ENCODE measurements around the gene FBXL16.

Gene FBXL16

GRCh38 chr16:648781-649589, 56.6 kb downstream of the FBXL16 start, which contains the start of gene WDR90:
TSS of gene WDR90 (plus strand) at chr16:649365. CDS start at chr16:649417, 52 bp downstream.
- peak within 1 kb of the TSS; percentile 85 for H2AFZ ChIP-seq (ENCODE audit: low read depth, low read length)
- peaks cover 29% of the 10 kb centered on the region for H3K4me1 ChIP-seq (ENCODE audit: insufficient read depth, low read length)
- DNase-seq (peak; percentile 93), ATAC-seq (ENCODE audit: insufficient read depth, low read depth) (peak; percentile 88)
- H3K36me3 ChIP-seq (ENCODE audit: insufficient read depth, low read length) = peaks cover 36% of the 10 kb centered on the region
- H3K4me3 ChIP-seq (ENCODE audit: low read depth in 1 of 2, low read length in 2 of 2) = peak within 1 kb of the TSS; percentile 45 to 84
- H4K20me1 ChIP-seq (ENCODE audit: insufficient read depth, low read length) = 0 out of 2 replicates have a peak, but pooled peaks cover 3% of the 10 kb centered on the region
- TF ChIP-seq EZH2 (IDR thresholded peaks at IDR 0.05; ENCODE audit: borderline replicate concordance, low read depth, low read length, severe bottlenecking) = no peak
- TF ChIP-seq, protein P1, sequence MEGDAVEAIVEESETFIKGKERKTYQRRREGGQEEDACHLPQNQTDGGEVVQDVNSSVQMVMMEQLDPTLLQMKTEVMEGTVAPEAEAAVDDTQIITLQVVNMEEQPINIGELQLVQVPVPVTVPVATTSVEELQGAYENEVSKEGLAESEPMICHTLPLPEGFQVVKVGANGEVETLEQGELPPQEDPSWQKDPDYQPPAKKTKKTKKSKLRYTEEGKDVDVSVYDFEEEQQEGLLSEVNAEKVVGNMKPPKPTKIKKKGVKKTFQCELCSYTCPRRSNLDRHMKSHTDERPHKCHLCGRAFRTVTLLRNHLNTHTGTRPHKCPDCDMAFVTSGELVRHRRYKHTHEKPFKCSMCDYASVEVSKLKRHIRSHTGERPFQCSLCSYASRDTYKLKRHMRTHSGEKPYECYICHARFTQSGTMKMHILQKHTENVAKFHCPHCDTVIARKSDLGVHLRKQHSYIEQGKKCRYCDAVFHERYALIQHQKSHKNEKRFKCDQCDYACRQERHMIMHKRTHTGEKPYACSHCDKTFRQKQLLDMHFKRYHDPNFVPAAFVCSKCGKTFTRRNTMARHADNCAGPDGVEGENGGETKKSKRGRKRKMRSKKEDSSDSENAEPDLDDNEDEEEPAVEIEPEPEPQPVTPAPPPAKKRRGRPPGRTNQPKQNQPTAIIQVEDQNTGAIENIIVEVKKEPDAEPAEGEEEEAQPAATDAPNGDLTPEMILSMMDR (IDR thresholded peaks at IDR 0.05; ENCODE audit: borderline replicate concordance, extremely low read depth, low read length, poor library complexity, severe bottlenecking) = no peak
- H3K79me2 ChIP-seq (ENCODE audit: insufficient read depth, low read length) = peaks cover 38% of the 10 kb centered on the region
- H3K27me3 ChIP-seq (ENCODE audit: insufficient read depth, low read length, poor library complexity) = no peaks in the 10 kb centered on the region
- H3K27ac ChIP-seq (ENCODE audit: low read length) = peak within 1 kb of the TSS; percentile 76
- H3K9ac ChIP-seq (ENCODE audit: low read depth, low read length) = peak within 1 kb of the TSS; percentile 87
- peak within 1 kb of the TSS; percentile 92 for H3K4me2 ChIP-seq (ENCODE audit: insufficient read depth, low read length)
- H3K9me3 ChIP-seq (ENCODE audit: insufficient read depth, low read length, severe bottlenecking) = no peaks in the 10 kb centered on the region

DNA sequence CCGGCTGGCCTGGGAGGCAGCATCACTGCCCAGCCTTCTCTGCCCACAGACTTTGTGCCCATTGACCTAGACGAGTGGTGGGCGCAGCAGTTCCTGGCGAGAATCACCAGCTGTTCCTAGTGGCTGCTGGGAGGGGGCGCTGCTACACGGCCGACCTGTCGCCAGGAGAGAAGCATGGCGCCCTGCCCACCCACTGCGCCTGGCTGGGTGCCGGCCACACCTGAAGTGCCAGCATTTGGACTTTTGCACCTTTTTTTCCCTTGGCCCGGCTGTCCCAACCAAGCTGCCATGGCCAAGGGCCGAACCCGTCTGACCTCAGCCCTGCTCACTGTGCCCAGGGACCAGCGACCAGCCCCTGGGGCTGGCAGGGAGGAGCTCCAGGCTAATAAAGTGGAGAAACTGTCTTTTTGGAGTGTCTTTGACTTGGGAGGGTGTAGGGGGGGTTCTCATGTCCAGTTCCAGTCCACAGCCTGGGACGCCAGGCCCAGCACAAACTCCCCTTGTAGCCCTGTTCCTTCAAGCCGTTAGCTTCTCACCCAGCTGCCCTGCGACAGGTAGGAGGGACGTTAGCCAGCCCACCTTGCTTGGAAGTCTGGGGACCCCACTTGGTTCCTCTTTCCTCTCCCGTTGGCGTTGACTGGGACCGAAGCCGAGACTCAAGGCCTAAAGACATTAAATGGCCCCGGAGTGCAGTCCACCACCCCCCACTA, 57.4 kb downstream of the FBXL16 start:
- Histone ChIP-seq H3K9ac (ENCODE audit: low read depth, low read length) (peak overlapping the region; percentile 87), H4K20me1 (ENCODE audit: insufficient read depth, low read length) (0 out of 2 replicates have a peak, but pooled peaks cover 3% of the 10 kb centered on the region), H3K4me2 (ENCODE audit: insufficient read depth, low read length) (peak overlapping the region; percentile 92), H3K4me1 (ENCODE audit: insufficient read depth, low read length) (peaks cover 32% of the 10 kb centered on the region), H3K36me3 (ENCODE audit: insufficient read depth, low read length) (peaks cover 28% of the 10 kb centered on the region), H3K27me3 (ENCODE audit: insufficient read depth, low read length, poor library complexity) (no peaks in the 10 kb centered on the region), H3K4me3 (ENCODE audit: low read depth in 1 of 2, low read length in 2 of 2) (peak overlapping the region; percentile 45 to 84), H3K79me2 (ENCODE audit: insufficient read depth, low read length) (peaks cover 38% of the 10 kb centered on the region), H3K27ac (ENCODE audit: low read length) (peak overlapping the region; percentile 76), H2AFZ (ENCODE audit: low read depth, low read length) (peak overlapping the region; percentile 85), H3K9me3 (ENCODE audit: insufficient read depth, low read length, severe bottlenecking) (no peaks in the 10 kb centered on the region)
- TF ChIP-seq, protein P1 (IDR thresholded peaks at IDR 0.05; ENCODE audit: borderline replicate concordance, extremely low read depth, low read length, poor library complexity, severe bottlenecking) = peak; percentile 67
- TF ChIP-seq EZH2 (IDR thresholded peaks at IDR 0.05; ENCODE audit: borderline replicate concordance, low read depth, low read length, severe bottlenecking) = no peak
- peak; percentile 27; the same call in 1 of the 3 replicates for ATAC-seq (ENCODE audit: insufficient read depth, low read depth)
- DNase-seq = peak; percentile 55

GRCh38 chr16:647173-647902, 58.3 kb downstream of the FBXL16 start:
- no peak overlapping the region for H2AFZ ChIP-seq (ENCODE audit: low read depth, low read length)
- no peaks in the 10 kb centered on the region for H3K9me3 ChIP-seq (ENCODE audit: insufficient read depth, low read length, severe bottlenecking)
- H3K27me3 ChIP-seq (ENCODE audit: insufficient read depth, low read length, poor library complexity) = no peaks in the 10 kb centered on the region
- ATAC-seq (ENCODE audit: insufficient read depth, low read depth) = no peak
- H3K4me2 ChIP-seq (ENCODE audit: insufficient read depth, low read length) = peak overlapping the region; percentile 92
- peak overlapping the region; percentile 87; the same call in 1 of the 2 replicates for H3K9ac ChIP-seq (ENCODE audit: low read depth, low read length)
- no peak for DNase-seq
- 0 out of 2 replicates have a peak, but pooled peaks cover 3% of the 10 kb centered on the region for H4K20me1 ChIP-seq (ENCODE audit: insufficient read depth, low read length)
- H3K79me2 ChIP-seq (ENCODE audit: insufficient read depth, low read length) = peaks cover 40% of the 10 kb centered on the region
- H3K4me3 ChIP-seq (ENCODE audit: low read depth in 1 of 2, low read length in 2 of 2) = peak overlapping the region in 1 of 2 experiments; percentile 84; a peak in 2 of 4 replicates
- no peak for TF ChIP-seq EZH2 (IDR thresholded peaks at IDR 0.05; ENCODE audit: borderline replicate concordance, low read depth, low read length, severe bottlenecking)
- TF ChIP-seq, protein P1 (IDR thresholded peaks at IDR 0.05; ENCODE audit: borderline replicate concordance, extremely low read depth, low read length, poor library complexity, severe bottlenecking) = no peak
- H3K4me1 ChIP-seq (ENCODE audit: insufficient read depth, low read length) = peaks cover 40% of the 10 kb centered on the region
- peaks cover 19% of the 10 kb centered on the region for H3K36me3 ChIP-seq (ENCODE audit: insufficient read depth, low read length)
- H3K27ac ChIP-seq (ENCODE audit: low read length) = no peak overlapping the region
